Cardiac fibroblast (primary cell): ENCODE measurements around the gene EXOC2.

ENCODE experiments used
- DNase-seq, 2 donors: peaks; one replicate each; pipeline versions ENCODE4 v3.0.0 to v3.0.0-alpha.2; 2010; ENCODE audit warnings: low read depth in 2 of 2
- H3K4me3 ChIP-seq, 2 donors: replicated peaks in 1 of 2; 1 replicate in 1 of 2; 2 replicates in 1 of 2; pipeline ENCODE4 v1.5.1; 2011; ENCODE audit warnings: low read depth in 2 of 2, low read length in 2 of 2, mild to moderate bottlenecking in 2 of 2, moderate library complexity in 1 of 2
- TF ChIP-seq, protein P1 (sequence below): IDR thresholded peaks from one replicate; pipeline ENCODE4 v1.5.1; 2011; ENCODE audit warnings: low read depth, mild to moderate bottlenecking, low read length, inconsistent platforms

EXOC2 gene

GRCh38 chr6:470901-471448 is 222.0 kb downstream of the EXOC2 start:
- no peak for DNase-seq
- H3K4me3 ChIP-seq, result no peak overlapping the region
- TF ChIP-seq, protein P1, sequence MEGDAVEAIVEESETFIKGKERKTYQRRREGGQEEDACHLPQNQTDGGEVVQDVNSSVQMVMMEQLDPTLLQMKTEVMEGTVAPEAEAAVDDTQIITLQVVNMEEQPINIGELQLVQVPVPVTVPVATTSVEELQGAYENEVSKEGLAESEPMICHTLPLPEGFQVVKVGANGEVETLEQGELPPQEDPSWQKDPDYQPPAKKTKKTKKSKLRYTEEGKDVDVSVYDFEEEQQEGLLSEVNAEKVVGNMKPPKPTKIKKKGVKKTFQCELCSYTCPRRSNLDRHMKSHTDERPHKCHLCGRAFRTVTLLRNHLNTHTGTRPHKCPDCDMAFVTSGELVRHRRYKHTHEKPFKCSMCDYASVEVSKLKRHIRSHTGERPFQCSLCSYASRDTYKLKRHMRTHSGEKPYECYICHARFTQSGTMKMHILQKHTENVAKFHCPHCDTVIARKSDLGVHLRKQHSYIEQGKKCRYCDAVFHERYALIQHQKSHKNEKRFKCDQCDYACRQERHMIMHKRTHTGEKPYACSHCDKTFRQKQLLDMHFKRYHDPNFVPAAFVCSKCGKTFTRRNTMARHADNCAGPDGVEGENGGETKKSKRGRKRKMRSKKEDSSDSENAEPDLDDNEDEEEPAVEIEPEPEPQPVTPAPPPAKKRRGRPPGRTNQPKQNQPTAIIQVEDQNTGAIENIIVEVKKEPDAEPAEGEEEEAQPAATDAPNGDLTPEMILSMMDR, result no peak

DNA sequence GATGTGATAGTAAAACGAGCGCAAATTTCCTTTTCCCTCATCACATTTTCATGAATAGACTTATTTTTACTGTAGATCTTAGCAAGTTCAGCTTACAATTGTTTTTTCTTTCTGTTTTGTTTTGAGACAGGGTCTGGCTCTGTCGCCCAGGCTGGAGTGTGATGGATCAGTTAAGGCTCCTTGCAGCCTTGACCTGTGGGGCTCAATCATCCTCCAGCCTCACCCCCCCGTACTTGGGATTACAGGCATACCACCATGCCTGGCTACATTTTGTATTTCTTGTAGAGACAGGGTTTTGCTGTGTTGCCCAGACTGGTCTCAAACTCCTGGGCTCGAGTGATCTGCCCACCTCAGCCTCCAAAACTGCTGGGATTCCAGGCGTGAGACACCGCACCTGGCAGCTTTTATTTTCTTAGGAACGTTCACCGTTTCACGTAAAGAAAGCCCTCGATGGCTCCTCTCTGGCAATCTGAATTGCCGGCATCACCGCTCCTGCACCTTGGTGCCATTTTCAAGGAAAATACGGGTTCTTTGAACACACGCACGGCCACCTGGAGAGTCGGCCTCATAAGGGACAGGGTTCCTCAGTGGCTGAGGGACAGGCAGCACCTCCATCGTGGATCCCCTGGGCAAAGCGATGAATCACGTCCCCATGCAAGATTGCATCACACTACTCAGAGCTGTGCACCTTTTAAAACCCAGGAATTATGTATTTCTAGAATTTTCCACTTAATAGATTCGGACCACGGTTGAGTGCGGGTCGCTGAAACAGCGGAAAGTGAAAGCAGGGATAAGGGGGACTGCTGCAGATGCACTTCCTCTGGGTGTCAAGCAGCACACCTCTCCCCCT is 222.7 kb downstream of the EXOC2 start:
- H3K4me3 ChIP-seq, result no peak overlapping the region
- TF ChIP-seq, protein P1, result no peak
- DNase-seq, result no peak

DNA sequence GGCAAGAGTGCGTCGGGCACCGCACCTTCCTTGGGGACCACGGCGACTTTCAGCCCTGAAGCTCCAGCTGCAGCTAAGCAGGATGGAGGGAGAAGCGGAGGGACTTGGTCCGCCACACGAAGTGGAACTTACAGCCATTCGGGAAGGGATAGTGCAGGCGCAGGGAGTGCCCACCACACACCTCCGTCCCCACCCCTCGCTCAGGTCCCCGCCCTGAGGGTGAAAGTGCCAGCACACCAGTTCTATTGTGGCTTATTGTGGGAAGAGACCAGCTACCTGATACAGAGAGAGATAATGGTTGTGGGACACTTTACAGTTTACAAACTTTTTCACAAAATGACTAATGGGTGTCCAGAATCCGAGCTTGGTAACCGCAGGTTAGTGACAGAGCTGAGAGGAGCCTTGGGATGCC is 225.3 kb downstream of the EXOC2 start:
- no peak for DNase-seq
- H3K4me3 ChIP-seq, result no peak overlapping the region
- TF ChIP-seq, protein P1, result no peak

GRCh38 chr6:467111-467510 is 225.8 kb downstream of the EXOC2 start:
- DNase-seq, result no peak
- TF ChIP-seq, protein P1, result no peak
- H3K4me3 ChIP-seq, result no peak overlapping the region

GRCh38 chr6:466564-466963 is 226.4 kb downstream of the EXOC2 start:
- TF ChIP-seq, protein P1, result no peak
- DNase-seq, result no peak
- no peak overlapping the region for H3K4me3 ChIP-seq

DNA sequence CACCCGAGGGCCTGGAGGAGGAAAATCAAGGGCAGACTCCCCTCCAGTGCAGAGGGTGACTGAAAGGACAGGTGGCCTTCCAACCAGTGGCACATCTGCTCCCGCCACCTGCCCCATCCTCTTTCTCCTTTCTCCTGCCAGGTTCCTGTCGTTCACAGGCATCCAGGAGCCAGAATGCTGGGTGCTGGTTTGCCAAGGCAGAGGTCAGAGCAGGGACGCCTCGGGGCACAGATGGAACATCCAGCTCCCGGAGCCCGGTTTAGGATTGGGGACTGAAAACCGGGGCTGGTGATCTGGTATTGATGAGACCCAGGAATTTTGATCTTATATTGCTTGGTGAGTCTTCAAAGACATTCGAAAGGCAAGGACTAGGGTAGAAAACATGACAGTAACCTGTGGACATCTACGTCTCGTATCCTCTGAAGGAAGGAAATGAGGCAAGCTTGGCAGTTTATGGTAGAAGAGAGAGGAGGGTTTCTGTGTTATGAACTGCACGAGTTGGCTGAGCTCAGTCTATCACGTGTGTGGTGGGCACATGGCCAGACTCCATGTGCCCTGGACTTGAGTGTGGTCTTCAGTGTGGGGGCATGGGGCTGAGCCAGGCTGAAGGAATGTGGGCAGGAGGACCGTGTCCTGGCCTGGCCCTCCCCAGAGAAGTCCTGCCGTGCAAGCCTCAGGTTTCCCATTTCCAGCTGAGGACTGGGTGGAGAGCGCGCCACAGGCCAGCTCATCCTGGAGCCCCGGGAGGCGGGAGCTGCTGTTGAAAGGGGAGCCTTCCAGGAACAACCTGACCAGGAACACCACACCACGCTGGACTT is 227.2 kb downstream of the EXOC2 start:
- no peak for DNase-seq
- no peak overlapping the region for H3K4me3 ChIP-seq
- TF ChIP-seq, protein P1, result no peak
